Measurements from ENCODE around the gene MAP4K2.
A peak's percentile ranks its signal among the peaks of the same experiment; 100 is the strongest.

The MAP4K2 gene

DNA sequence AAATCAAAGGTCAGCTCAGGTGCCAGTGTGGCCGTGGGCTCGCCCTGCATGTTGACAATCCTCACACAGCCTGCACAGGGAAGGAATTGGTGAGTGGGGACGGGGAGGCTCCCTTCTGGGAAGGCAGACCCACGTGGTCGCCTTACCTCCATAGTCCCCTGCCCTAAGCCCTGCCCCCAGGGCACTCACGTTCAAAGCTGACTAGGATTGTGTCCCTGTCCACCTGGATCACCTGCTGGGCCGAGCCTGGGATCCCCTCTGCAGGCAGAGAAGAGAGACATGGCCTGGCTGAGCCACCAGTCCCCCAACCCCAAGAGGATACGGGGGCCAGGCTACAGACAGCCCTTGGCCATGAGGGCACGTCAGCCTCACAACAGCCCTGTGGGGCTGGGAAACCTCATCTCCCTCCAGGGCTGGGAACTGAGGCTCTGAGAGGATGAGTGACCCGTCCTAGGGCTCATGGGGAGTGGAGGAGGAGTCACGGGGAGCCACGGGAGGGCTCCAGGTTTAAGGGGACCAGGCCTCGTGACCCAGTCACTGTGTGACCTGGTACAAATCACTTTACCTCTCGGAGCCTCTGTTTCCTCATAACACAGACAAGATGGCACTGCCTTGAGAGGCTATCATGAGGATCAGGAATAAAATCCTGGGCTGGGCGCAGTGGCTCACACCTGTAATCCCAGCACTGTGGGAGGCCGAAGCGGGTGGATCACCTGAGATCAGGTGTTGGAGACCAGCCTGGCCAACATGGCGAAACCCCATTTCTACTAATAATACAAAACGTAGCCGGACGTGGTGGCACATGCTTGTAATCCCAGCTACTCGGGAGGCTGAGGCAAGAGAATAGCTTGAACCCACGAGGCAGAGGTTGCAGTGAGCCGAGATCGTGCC lies 12.6 kb downstream of the MAP4K2 start:
- Histone ChIP-seq H3K9ac (ENCODE audit: low read depth in 1 of 2, low read length in 2 of 2) (no peak overlapping the region), H3K27ac (ENCODE audit: low read depth, low read length) (no peak overlapping the region), H3K27me3 (ENCODE audit: control insufficient read depth in 1 of 2, insufficient read depth in 2 of 2, low read length in 2 of 2) (no peaks in the 10 kb centered on the region), H3K36me3 (ENCODE audit: control insufficient read depth in 1 of 2, insufficient read depth in 2 of 2, low read length in 2 of 2) (peaks cover 0 to 7% of the 10 kb centered on the region in 2 donors), H3K4me3 (ENCODE audit: low read depth in 1 of 2, low read length in 2 of 2) (no peak overlapping the region), H3K4me1 (ENCODE audit: control insufficient read depth in 1 of 2, insufficient read depth in 2 of 2, low read length in 2 of 2) (peaks cover 5 to 10% of the 10 kb centered on the region in 2 donors), H3K9me3 (ENCODE audit: control insufficient read depth in 1 of 2, low read length in 2 of 2) (no peaks in the 10 kb centered on the region)

DNA sequence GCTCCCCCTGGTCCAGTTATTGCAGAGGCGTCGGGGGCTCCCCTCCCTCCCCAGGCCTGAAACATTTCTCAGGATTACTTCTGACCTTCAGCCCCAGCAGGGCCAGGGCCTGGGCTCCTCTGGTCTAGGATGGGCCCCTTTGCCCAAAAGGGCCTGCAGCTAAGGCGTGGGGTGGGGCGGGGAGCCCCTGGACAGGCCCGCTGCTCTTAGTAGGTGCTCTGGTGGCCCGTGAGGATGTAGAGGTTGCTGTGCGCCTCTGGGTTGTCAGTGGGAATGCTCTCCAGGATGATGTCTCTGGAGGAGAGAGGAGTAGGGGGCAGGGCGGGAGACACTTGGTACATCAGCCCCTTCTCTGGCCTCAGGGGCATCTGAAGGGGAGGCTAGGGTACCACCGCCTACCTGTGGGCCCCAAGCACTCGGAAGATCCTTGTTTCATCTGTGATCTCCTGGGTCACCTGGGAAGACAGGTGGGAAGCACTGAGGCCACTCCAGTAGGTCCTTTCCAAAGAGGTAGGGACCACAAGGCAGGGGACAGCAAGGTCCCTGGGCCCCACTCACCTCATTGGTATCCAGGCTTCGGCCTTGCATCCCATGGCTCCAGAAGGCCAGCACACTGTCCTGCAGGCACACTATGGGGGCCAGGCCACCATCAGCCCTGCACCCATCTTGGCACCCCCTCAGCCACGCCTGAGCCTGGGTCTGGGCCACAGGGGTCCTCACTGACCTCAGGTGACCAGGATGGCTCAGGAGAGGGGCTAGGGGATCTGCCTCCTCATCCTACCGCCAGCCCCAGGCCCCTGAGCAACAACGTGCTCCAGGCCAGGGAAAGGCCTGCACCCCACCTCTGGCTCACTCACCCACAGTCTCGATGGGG lies 13.4 kb downstream of the MAP4K2 start:
- H3K9me3 ChIP-seq (ENCODE audit: control insufficient read depth in 1 of 2, low read length in 2 of 2), result no peaks in the 10 kb centered on the region
- H3K36me3 ChIP-seq (ENCODE audit: control insufficient read depth in 1 of 2, insufficient read depth in 2 of 2, low read length in 2 of 2), result peaks cover 0 to 7% of the 10 kb centered on the region in 2 donors
- no peak overlapping the region for H3K4me3 ChIP-seq (ENCODE audit: low read depth in 1 of 2, low read length in 2 of 2)
- no peaks in the 10 kb centered on the region for H3K27me3 ChIP-seq (ENCODE audit: control insufficient read depth in 1 of 2, insufficient read depth in 2 of 2, low read length in 2 of 2)
- peaks cover 5 to 10% of the 10 kb centered on the region in 2 donors for H3K4me1 ChIP-seq (ENCODE audit: control insufficient read depth in 1 of 2, insufficient read depth in 2 of 2, low read length in 2 of 2)
- H3K9ac ChIP-seq (ENCODE audit: low read depth in 1 of 2, low read length in 2 of 2), result no peak overlapping the region
- H3K27ac ChIP-seq (ENCODE audit: low read depth, low read length), result no peak overlapping the region

DNA sequence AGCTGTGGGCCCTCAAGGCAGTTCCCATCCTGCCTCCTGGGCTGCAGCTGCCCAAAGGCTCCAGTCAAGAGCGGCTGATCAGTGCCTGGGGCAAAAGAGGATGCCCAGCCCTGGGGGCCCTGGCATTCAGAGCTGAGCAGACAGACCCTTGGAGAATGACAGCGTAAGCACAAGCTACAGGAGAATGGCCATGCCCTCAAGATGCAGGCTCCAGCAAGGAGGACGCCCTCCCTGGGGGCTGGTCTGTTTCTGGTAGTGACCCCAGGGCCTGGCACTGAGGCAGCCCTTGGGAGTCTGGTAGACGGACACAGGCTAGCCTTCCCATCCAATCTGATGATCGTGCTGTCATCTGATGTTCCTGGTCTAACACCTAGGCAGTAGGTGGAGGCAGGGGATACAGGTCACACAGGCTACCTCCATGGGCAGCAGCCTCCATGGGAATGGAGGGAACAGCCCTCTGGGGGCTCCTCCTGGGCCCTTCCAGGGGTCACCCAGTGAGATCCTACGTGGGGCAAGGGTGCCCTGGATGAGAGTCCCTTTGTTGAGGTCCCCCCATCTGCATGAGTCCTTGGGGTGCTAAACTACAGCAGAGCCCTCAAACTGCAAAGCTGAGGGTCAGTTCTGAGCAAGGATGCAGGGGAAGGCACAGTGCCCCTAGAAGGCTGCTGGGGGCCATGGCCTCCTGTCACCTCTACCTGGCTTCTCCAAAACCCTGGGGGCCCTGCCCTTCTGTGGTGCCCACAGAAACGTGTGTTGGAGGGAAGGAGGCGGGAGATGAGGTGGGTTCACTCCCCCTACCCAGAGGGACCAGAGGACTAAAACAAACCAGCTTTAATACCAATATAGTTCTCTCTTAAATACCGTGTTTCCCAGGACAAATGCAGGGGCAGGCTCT lies 14.4 kb downstream of the MAP4K2 start:
- Histone ChIP-seq H3K36me3 (ENCODE audit: control insufficient read depth in 1 of 2, insufficient read depth in 2 of 2, low read length in 2 of 2) (peaks cover 0 to 7% of the 10 kb centered on the region in 2 donors), H3K9me3 (ENCODE audit: control insufficient read depth in 1 of 2, low read length in 2 of 2) (no peaks in the 10 kb centered on the region), H3K9ac (ENCODE audit: low read depth in 1 of 2, low read length in 2 of 2) (no peak overlapping the region), H3K27me3 (ENCODE audit: control insufficient read depth in 1 of 2, insufficient read depth in 2 of 2, low read length in 2 of 2) (no peaks in the 10 kb centered on the region), H3K27ac (ENCODE audit: low read depth, low read length) (no peak overlapping the region), H3K4me3 (ENCODE audit: low read depth in 1 of 2, low read length in 2 of 2) (no peak overlapping the region), H3K4me1 (ENCODE audit: control insufficient read depth in 1 of 2, insufficient read depth in 2 of 2, low read length in 2 of 2) (peaks cover 5 to 10% of the 10 kb centered on the region in 2 donors)

DNA sequence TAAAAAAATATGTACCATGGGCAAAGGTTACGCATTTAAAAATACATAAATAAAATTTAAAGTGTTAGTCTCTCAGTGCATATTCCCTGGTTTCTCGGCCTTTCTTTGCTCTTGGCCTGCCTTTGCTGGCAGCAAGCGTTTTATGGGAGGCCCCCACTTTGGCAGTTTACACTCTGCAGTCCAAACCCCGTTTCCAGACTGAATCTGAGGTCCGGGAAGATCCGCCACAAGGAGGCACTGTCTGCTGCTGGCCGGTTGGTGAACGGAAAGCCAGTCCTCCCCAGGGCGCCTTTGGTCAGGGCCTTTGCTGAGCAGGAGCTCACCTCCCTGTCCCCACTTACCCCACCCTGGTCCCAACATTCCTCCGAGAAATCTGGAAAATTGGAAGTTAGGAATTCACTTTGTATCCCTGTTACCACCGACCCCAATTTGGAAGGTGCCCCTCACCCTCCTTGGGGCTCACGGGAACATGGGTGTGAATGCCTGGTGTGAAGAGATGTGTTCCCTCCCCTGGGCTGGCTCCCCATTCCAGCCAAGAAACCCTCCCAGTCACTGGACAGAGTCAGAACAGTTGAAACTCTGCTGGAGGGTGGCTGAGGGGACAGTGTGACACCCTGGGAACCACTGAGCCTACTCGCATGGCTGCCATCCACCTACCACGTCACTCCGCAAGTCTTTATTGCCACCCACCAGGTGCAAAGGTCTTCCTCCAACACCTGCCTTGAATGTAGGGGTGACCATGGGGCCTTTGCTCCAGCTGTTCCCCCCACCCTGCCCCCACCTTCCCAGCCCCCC lies 15.3 kb downstream of the MAP4K2 start:
- Histone ChIP-seq H3K27me3 (ENCODE audit: control insufficient read depth in 1 of 2, insufficient read depth in 2 of 2, low read length in 2 of 2) (no peaks in the 10 kb centered on the region), H3K36me3 (ENCODE audit: control insufficient read depth in 1 of 2, insufficient read depth in 2 of 2, low read length in 2 of 2) (peaks cover 0 to 7% of the 10 kb centered on the region in 2 donors), H3K4me3 (ENCODE audit: low read depth in 1 of 2, low read length in 2 of 2) (peak overlapping the region in 1 of 2 donors; percentile 20), H3K9ac (ENCODE audit: low read depth in 1 of 2, low read length in 2 of 2) (peak overlapping the region in 1 of 2 donors; percentile 44), H3K4me1 (ENCODE audit: control insufficient read depth in 1 of 2, insufficient read depth in 2 of 2, low read length in 2 of 2) (peaks cover 5 to 10% of the 10 kb centered on the region in 2 donors), H3K9me3 (ENCODE audit: control insufficient read depth in 1 of 2, low read length in 2 of 2) (no peaks in the 10 kb centered on the region), H3K27ac (ENCODE audit: low read depth, low read length) (peak overlapping the region; percentile 11)

DNA sequence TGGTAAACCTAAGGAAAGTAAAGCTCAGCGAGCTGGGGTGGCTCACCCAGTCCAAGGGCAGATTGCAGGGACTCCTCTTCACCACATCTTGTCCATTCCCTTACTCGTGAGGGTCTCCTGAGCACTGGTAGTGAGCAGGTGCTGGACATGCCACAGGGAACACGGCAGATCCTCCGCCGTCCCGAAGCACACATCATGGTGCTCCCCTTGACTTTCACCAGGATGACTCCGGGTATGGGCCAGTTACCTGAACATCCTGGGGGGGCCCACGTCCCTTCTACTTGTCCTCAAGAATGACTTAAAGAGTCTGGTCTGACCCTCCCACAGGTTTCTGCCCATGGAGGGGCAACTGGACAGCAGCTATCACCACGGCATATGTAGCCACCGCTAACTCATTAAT lies 16.7 kb downstream of the MAP4K2 start:
- Histone ChIP-seq H3K9me3 (ENCODE audit: control insufficient read depth in 1 of 2, low read length in 2 of 2) (no peaks in the 10 kb centered on the region), H3K36me3 (ENCODE audit: control insufficient read depth in 1 of 2, insufficient read depth in 2 of 2, low read length in 2 of 2) (peaks cover 0 to 7% of the 10 kb centered on the region in 2 donors), H3K4me1 (ENCODE audit: control insufficient read depth in 1 of 2, insufficient read depth in 2 of 2, low read length in 2 of 2) (peaks cover 5 to 10% of the 10 kb centered on the region in 2 donors), H3K27me3 (ENCODE audit: control insufficient read depth in 1 of 2, insufficient read depth in 2 of 2, low read length in 2 of 2) (no peaks in the 10 kb centered on the region), H3K4me3 (ENCODE audit: low read depth in 1 of 2, low read length in 2 of 2) (no peak overlapping the region), H3K9ac (ENCODE audit: low read depth in 1 of 2, low read length in 2 of 2) (no peak overlapping the region), H3K27ac (ENCODE audit: low read depth, low read length) (no peak overlapping the region)

DNA sequence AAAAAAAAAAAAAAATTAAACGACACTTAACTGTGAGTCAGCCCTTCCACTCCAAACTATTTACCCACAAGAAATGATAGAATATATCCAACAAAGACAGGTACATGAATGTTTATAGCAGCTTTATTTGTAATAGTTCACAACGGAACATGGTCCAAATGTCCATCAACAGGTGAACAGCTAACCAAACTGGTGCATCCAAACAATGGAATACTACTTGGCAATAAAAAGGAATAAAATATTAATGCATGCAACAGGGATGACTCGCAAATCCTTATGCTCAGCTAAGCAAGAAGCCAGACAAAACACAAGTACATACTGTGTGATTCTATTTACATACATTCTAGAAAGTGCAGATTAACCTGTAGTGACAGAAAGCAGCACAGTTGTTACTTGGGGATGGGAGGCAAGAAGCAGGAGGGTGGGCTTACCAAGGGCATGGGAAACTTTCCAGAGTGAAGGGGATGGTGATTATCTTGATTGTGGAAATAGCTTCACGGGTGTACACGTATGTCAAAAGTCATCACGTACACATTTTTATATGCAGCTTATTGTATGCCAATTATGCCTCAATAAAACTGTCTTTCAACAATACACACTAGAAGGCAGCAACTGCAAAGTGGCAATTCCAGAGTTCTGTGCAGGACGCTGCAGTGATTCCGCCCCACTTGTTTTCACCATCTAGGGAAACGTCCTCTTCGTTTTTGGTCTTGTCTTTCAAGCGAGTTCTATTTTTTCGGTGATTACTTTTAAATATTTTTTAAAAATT lies 18.0 kb downstream of the MAP4K2 start:
- Histone ChIP-seq H3K27ac (ENCODE audit: low read depth, low read length) (no peak overlapping the region), H3K27me3 (ENCODE audit: control insufficient read depth in 1 of 2, insufficient read depth in 2 of 2, low read length in 2 of 2) (no peaks in the 10 kb centered on the region), H3K4me3 (ENCODE audit: low read depth in 1 of 2, low read length in 2 of 2) (no peak overlapping the region), H3K9ac (ENCODE audit: low read depth in 1 of 2, low read length in 2 of 2) (no peak overlapping the region), H3K9me3 (ENCODE audit: control insufficient read depth in 1 of 2, low read length in 2 of 2) (no peaks in the 10 kb centered on the region), H3K4me1 (ENCODE audit: control insufficient read depth in 1 of 2, insufficient read depth in 2 of 2, low read length in 2 of 2) (peaks cover 5 to 10% of the 10 kb centered on the region in 2 donors), H3K36me3 (ENCODE audit: control insufficient read depth in 1 of 2, insufficient read depth in 2 of 2, low read length in 2 of 2) (peaks cover 0 to 5% of the 10 kb centered on the region in 2 donors)

DNA sequence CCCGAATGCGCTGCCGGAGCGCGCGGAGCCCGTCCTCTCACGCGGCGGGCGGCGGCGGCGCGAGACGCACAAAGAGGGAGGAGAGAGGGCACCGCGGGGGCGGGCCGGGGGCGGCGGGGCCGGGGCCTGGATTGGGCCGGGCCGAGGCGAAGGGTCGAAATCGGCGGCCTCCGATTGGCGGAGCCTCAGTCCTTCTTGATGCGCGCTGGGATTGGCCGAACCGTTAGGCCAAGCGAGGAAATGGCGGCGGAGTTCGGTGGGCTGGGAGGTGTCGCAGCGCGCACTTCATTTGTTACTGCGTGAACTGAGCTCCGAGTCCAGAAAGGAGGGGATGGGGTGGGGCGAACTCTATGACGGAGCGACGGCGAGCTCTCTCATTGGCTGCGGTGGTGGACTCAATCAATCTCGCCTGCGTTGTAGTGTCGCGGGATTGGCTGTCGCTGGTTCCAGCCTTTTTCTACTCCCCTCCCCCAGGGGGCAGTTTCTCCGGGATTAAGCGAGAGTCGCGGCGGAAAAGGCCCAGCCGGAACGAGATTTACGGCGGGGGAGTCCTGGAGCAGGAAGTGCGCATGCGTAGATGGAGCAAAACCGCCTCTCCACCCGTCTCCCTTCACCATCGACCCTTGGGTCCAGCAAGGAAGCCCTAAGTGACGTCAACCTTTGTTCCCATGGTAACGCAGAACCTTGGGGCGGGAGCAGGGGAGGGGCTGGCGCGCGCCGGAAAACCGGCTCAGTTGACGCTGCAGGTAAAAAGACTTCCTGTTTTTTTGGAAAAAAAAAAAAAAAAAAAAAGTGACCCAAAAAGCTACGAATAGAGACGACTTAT lies 24.3 kb downstream of the MAP4K2 start, which contains the start of gene SF1:
Gene SF1 (minus strand): TSS at position 70 of the 826 bp plus-strand sequence. CDS start 150 bp downstream, outside the sequence.
- Histone ChIP-seq H3K4me1 (ENCODE audit: control insufficient read depth in 1 of 2, insufficient read depth in 2 of 2, low read length in 2 of 2) (peaks cover 22 to 26% of the 10 kb centered on the region in 2 donors), H3K4me3 (ENCODE audit: low read depth in 1 of 2, low read length in 2 of 2) (peak within 1 kb of the TSS; percentile 92 to 97), H3K27me3 (ENCODE audit: control insufficient read depth in 1 of 2, insufficient read depth in 2 of 2, low read length in 2 of 2) (no peaks in the 10 kb centered on the region), H3K36me3 (ENCODE audit: control insufficient read depth in 1 of 2, insufficient read depth in 2 of 2, low read length in 2 of 2) (peaks cover 28 to 38% of the 10 kb centered on the region in 2 donors), H3K9ac (ENCODE audit: low read depth in 1 of 2, low read length in 2 of 2) (peak within 1 kb of the TSS; percentile 75 to 98), H3K9me3 (ENCODE audit: control insufficient read depth in 1 of 2, low read length in 2 of 2) (no peaks in the 10 kb centered on the region), H3K27ac (ENCODE audit: low read depth, low read length) (peak within 1 kb of the TSS; percentile 100)

DNA sequence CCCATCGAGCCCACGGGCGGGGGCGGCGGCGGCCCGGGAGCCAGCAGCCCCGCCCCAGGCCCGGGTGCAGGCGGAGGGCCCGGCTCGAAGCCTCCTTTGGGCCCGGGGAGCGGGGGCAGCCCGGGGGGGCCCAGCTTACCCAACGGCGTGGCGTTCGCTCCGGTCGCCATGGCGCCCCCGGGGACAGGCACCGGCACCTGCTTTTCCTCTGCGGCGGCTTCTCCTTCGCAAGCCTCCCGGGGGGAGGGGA lies 24.9 kb downstream of the MAP4K2 start:
- Histone ChIP-seq H3K4me1 (ENCODE audit: control insufficient read depth in 1 of 2, insufficient read depth in 2 of 2, low read length in 2 of 2) (peaks cover 26 to 28% of the 10 kb centered on the region in 2 donors), H3K27ac (ENCODE audit: low read depth, low read length) (peak overlapping the region; percentile 100), H3K9ac (ENCODE audit: low read depth in 1 of 2, low read length in 2 of 2) (peak overlapping the region; percentile 61 to 76), H3K27me3 (ENCODE audit: control insufficient read depth in 1 of 2, insufficient read depth in 2 of 2, low read length in 2 of 2) (no peaks in the 10 kb centered on the region), H3K4me3 (ENCODE audit: low read depth in 1 of 2, low read length in 2 of 2) (peak overlapping the region; percentile 58 to 70), H3K9me3 (ENCODE audit: control insufficient read depth in 1 of 2, low read length in 2 of 2) (no peaks in the 10 kb centered on the region), H3K36me3 (ENCODE audit: control insufficient read depth in 1 of 2, insufficient read depth in 2 of 2, low read length in 2 of 2) (peaks cover 33 to 43% of the 10 kb centered on the region in 2 donors)

Data from duodenal mucosa (tissue), 2 donors.